ENCODE measurements around the gene SLC5A11. TPM values are rescaled to one million over a fixed set of nuclear protein-coding genes. Genes with fewer than 3 reads are reported as not detected.

The SLC5A11 gene
- total RNA-seq, 1 donor from 2014 or later: not detected

- Mint-ChIP-seq H3K27me3 (ENCODE audit: unreplicated experiment) (peaks cover 5% of the 10 kb centered on the region), H3K4me3 (ENCODE audit: unreplicated experiment) (no peak overlapping the region), H3K27ac (ENCODE audit: unreplicated experiment) (peak overlapping the region; percentile 36), H3K36me3 (ENCODE audit: low read depth, unreplicated experiment) (peaks cover 29% of the 10 kb centered on the region), H3K9me3 (ENCODE audit: unreplicated experiment) (no peaks in the 10 kb centered on the region), H3K4me1 (ENCODE audit: unreplicated experiment) (no peaks in the 10 kb centered on the region)
- no peak for DNase-seq (ENCODE audit: low spot score)
- TF ChIP-seq, protein P1, sequence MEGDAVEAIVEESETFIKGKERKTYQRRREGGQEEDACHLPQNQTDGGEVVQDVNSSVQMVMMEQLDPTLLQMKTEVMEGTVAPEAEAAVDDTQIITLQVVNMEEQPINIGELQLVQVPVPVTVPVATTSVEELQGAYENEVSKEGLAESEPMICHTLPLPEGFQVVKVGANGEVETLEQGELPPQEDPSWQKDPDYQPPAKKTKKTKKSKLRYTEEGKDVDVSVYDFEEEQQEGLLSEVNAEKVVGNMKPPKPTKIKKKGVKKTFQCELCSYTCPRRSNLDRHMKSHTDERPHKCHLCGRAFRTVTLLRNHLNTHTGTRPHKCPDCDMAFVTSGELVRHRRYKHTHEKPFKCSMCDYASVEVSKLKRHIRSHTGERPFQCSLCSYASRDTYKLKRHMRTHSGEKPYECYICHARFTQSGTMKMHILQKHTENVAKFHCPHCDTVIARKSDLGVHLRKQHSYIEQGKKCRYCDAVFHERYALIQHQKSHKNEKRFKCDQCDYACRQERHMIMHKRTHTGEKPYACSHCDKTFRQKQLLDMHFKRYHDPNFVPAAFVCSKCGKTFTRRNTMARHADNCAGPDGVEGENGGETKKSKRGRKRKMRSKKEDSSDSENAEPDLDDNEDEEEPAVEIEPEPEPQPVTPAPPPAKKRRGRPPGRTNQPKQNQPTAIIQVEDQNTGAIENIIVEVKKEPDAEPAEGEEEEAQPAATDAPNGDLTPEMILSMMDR (IDR thresholded peaks at IDR 0.05; ENCODE audit: unreplicated experiment): no peak
These were observed 74.8 kb downstream of the SLC5A11 start for GRCh38 chr16:24920568-24920967.

DNA sequence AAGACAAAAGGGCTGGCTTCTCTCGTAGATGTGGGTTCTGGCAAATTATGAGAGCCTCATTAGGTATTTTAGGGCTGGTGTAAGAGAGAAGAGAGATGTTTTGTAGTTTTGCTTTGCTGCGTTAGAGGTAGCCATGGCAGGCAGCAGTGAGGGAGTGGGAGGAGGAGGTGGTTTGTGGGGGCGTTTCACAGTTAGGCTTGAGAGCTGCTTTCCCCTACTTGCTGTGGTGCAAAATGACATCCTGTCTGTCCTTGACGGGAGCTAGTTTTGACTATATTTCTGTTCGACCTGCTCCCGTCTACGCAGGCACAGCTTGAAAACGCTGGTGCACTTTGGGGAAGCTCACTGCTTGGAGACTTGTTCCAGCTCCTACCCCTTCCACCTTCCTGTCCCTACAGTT, 75.5 kb downstream of the SLC5A11 start:
- Mint-ChIP-seq H3K36me3 (ENCODE audit: low read depth, unreplicated experiment) (peaks cover 29% of the 10 kb centered on the region), H3K9me3 (ENCODE audit: unreplicated experiment) (no peaks in the 10 kb centered on the region), H3K4me1 (ENCODE audit: unreplicated experiment) (no peaks in the 10 kb centered on the region), H3K27ac (ENCODE audit: unreplicated experiment) (peak overlapping the region; percentile 36), H3K4me3 (ENCODE audit: unreplicated experiment) (peak overlapping the region; percentile 65), H3K27me3 (ENCODE audit: unreplicated experiment) (peaks cover 5% of the 10 kb centered on the region)
- DNase-seq (ENCODE audit: low spot score): no peak
- TF ChIP-seq, protein P1 (IDR thresholded peaks at IDR 0.05; ENCODE audit: unreplicated experiment): no peak

DNA sequence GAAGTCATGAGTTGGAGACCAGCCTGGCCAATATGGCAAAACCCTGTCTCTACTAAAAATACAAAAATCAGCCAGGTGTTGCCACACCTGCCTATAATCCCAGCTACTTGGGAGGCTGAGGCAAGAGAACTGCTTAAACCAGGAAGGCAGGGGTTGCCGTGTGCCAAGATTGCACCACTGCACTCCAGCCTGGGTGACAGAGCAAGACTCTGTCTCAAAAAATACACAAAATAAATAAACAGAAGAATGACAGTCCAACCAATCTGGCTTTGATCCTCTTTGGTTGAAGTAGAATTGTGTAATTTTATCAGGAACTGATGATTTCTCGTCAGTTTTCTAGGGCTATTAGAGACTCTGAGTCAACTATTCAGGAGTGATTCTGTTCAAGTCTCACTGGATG, 79.4 kb downstream of the SLC5A11 start:
- Mint-ChIP-seq H3K27ac (ENCODE audit: unreplicated experiment) (no peak overlapping the region), H3K27me3 (ENCODE audit: unreplicated experiment) (peaks cover 6% of the 10 kb centered on the region)
- DNase-seq (ENCODE audit: low spot score): no peak

DNA sequence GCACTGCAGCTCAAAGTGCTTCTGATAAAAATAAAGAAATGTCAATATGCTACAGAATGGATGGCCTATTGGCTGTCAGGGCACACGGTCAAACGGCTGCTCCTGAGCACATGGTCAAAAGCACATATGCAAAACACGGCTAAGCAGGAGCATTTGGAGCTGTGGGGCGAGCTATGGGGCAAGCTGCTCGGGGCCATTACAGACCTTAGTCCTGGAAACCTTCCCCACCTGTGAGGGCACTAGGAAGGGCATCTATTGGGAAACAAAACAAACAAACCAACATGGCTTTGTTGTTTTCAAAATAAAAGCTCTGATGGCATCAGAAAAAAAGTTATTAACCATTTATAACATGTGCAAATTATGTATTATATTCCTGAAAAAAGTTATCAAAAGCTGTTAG, 83.6 kb downstream of the SLC5A11 start:
- Mint-ChIP-seq H3K36me3 (ENCODE audit: low read depth, unreplicated experiment) (peaks cover 28% of the 10 kb centered on the region), H3K9me3 (ENCODE audit: unreplicated experiment) (no peaks in the 10 kb centered on the region), H3K27ac (ENCODE audit: unreplicated experiment) (no peak overlapping the region), H3K4me3 (ENCODE audit: unreplicated experiment) (no peak overlapping the region), H3K4me1 (ENCODE audit: unreplicated experiment) (no peaks in the 10 kb centered on the region), H3K27me3 (ENCODE audit: unreplicated experiment) (peaks cover 6% of the 10 kb centered on the region)
- DNase-seq (ENCODE audit: low spot score): no peak
- TF ChIP-seq, protein P1 (IDR thresholded peaks at IDR 0.05; ENCODE audit: unreplicated experiment): no peak

More for the DNA sequence above, 79.4 kb downstream of the SLC5A11 start:
- H3K4me3 Mint-ChIP-seq (ENCODE audit: unreplicated experiment): no peak overlapping the region
- TF ChIP-seq, protein P1 (IDR thresholded peaks at IDR 0.05; ENCODE audit: unreplicated experiment): no peak
- no peaks in the 10 kb centered on the region for H3K9me3 Mint-ChIP-seq (ENCODE audit: unreplicated experiment)
- H3K36me3 Mint-ChIP-seq (ENCODE audit: low read depth, unreplicated experiment): peaks cover 17% of the 10 kb centered on the region
- H3K4me1 Mint-ChIP-seq (ENCODE audit: unreplicated experiment): no peaks in the 10 kb centered on the region

GRCh38 chr16:24930440-24930839, 84.7 kb downstream of the SLC5A11 start:
- Mint-ChIP-seq H3K27me3 (ENCODE audit: unreplicated experiment) (peaks cover 6% of the 10 kb centered on the region), H3K4me3 (ENCODE audit: unreplicated experiment) (no peak overlapping the region), H3K4me1 (ENCODE audit: unreplicated experiment) (no peaks in the 10 kb centered on the region), H3K27ac (ENCODE audit: unreplicated experiment) (no peak overlapping the region), H3K9me3 (ENCODE audit: unreplicated experiment) (no peaks in the 10 kb centered on the region), H3K36me3 (ENCODE audit: low read depth, unreplicated experiment) (peaks cover 35% of the 10 kb centered on the region)
- DNase-seq (ENCODE audit: low spot score): no peak
- TF ChIP-seq, protein P1 (IDR thresholded peaks at IDR 0.05; ENCODE audit: unreplicated experiment): no peak

Data from endothelial cell (in vitro differentiated cells).